Calu3 (cell line): ENCODE measurements around the gene MTRFR. TPM values are rescaled to one million over a fixed set of nuclear protein-coding genes. Genes with fewer than 3 reads are reported as not detected.

ENCODE experiments used
- BruUV-seq: library from RNA; stranded (reverse); fragments of 400-500 nt; replicated peaks from 2 replicates; lab custom pipeline; 2021; lab: Mats Ljungman, UMichigan
- CTCF ChIA-PET: fragments of 300-600 bp; sonication (Branson Sonifier 250); formaldehyde crosslinking; loops from one replicate; lab custom pipeline; 2022; ENCODE audit warnings: antibody characterized with exemption; lab: Charles Lee
- DNase-seq: peaks from one replicate; pipeline ENCODE4 v3.0.0; 2022
- H3K27ac Mint-ChIP-seq: one replicate; pipeline ENCODE4 v1.8.0; 2022; ENCODE audit warnings: mixed read lengths; ENCODE audit not compliant: unreplicated experiment
- H3K27me3 Mint-ChIP-seq: one replicate; pipeline ENCODE4 v1.8.0; 2022; ENCODE audit warnings: mixed read lengths; ENCODE audit not compliant: unreplicated experiment
- H3K36me3 Mint-ChIP-seq: one replicate; pipeline ENCODE4 v1.8.0; 2022; ENCODE audit warnings: mild to moderate bottlenecking, moderate library complexity, mixed read lengths; ENCODE audit not compliant: insufficient read depth, unreplicated experiment
- H3K4me1 Mint-ChIP-seq: one replicate; pipeline ENCODE4 v1.8.0; 2022; ENCODE audit warnings: mild to moderate bottlenecking, low read depth, mixed read lengths; ENCODE audit not compliant: unreplicated experiment
- H3K4me3 Mint-ChIP-seq: one replicate; pipeline ENCODE4 v1.8.0; 2022; ENCODE audit warnings: mild to moderate bottlenecking, low read depth, moderate library complexity, mixed read lengths; ENCODE audit not compliant: unreplicated experiment
- H3K9me3 Mint-ChIP-seq: one replicate; pipeline ENCODE4 v1.8.0; 2022; ENCODE audit warnings: low read depth, mixed read lengths; ENCODE audit not compliant: unreplicated experiment
- CTCF ChIP-seq: fragments of 200-600 bp; IDR thresholded peaks from one replicate; pipeline ENCODE4 v1.8.0; 2022; ENCODE audit warnings: antibody characterized with exemption; ENCODE audit not compliant: unreplicated experiment
- intact Hi-C: fragments of 100-400 bp; cut with micrococcal nuclease; formaldehyde crosslinking; loops from one replicate; pipeline ENCODE4 v1.10.0; 2022; ENCODE audit not compliant: unreplicated experiment
- total RNA-seq: library from RNA; stranded (reverse); gene quantifications from 2 replicates; pipeline ENCODE4 v1.2.3, GENCODE V29; 2022

MTRFR gene
- total RNA-seq, 1 experiment from 2014 or later, result 24.7 TPM

DNA sequence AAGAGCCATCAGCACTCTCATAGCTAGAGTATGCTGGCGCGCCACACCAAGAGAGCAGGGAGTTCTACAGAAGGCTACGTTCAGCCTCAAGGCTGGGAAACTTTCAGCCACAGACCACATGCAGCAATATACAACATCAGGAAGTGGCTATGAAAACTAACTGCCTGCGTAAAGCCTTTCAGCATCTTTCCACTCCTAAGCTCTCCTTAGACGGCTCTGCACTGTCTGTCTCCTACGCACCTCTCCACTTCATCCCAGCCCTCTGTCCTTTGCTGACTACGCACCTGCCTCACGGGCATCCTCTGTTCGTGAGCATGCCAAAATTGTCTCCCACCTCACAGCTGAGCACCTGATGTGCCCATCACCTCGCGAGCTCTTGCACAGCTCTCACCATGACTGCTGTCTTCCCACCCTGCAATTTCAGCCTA, 10.0 kb upstream of the MTRFR start:
- H3K36me3 Mint-ChIP-seq, result peaks cover 30% of the 10 kb centered on the region

GRCh38 chr12:123225443-123225842, 7.8 kb upstream of the MTRFR start:
- Mint-ChIP-seq H3K4me1 (peaks cover 14% of the 10 kb centered on the region), H3K9me3 (no peaks in the 10 kb centered on the region), H3K4me3 (no peak overlapping the region), H3K27ac (no peak overlapping the region), H3K36me3 (peaks cover 20% of the 10 kb centered on the region), H3K27me3 (no peaks in the 10 kb centered on the region)
- intact Hi-C loops, result no loop called here
- BruUV-seq, result no TSS peak
- DNase-seq, result no peak
- no peak for TF ChIP-seq CTCF
- CTCF ChIA-PET, result interaction anchor here (0.6 to 1.1 kb wide), 4 partner anchors 20 to 97 kb away, joined by 3 to 4 read pairs (median 3); no protein-coding TSS in a partner anchor

More for the DNA sequence above, 10.0 kb upstream of the MTRFR start:
- no peak for DNase-seq
- TF ChIP-seq CTCF, result no peak
- no peak overlapping the region for H3K27ac Mint-ChIP-seq
- H3K4me3 Mint-ChIP-seq, result no peak overlapping the region
- CTCF ChIA-PET, result interaction anchor here (0.7 kb wide), 2 partner anchors 57 to 545 kb away, joined by 3 to 4 read pairs; no protein-coding TSS in a partner anchor
- intact Hi-C loops, result no loop called here
- no TSS peak for BruUV-seq
- no peaks in the 10 kb centered on the region for H3K27me3 Mint-ChIP-seq
- no peaks in the 10 kb centered on the region for H3K9me3 Mint-ChIP-seq
- no peaks in the 10 kb centered on the region for H3K4me1 Mint-ChIP-seq

DNA sequence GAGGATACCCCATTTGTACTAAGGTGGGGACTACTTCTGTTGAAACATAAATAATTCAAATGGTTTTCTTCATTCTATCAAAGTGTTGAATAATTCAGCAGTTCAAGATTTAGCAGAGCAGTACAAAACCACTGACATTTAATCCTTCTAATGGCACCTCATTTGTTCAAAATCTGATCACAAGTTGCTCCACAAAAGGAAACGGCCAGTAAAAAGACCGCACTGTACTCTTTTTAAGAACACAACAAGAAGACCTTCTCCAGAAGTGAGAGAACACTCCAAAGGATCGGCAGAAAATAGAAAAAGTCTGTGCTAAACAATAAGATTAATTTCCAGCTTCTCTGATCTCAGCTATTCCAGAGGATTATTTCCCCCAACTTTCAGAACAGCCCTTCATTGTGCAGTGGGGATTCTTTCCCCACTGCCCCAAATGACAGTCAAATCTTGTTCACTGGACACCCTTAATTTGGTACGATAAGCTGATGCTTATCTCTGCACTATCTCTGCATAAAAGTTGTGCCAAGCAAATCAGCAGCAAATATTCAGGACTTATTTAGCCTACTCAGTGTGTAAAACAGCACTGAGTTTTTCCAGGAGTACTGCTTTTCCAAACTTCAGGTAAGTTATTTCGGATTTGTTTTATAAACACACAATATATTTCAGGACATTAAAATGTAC, 5.5 kb upstream of the MTRFR start:
- H3K36me3 Mint-ChIP-seq, result peaks cover 21% of the 10 kb centered on the region
- peaks cover 20% of the 10 kb centered on the region for H3K4me1 Mint-ChIP-seq
- no peaks in the 10 kb centered on the region for H3K27me3 Mint-ChIP-seq
- no peaks in the 10 kb centered on the region for H3K9me3 Mint-ChIP-seq
- no peak overlapping the region for H3K27ac Mint-ChIP-seq
- CTCF ChIA-PET, result no interaction called here
- intact Hi-C loops, result no loop called here
- no TSS peak for BruUV-seq
- no peak for TF ChIP-seq CTCF
- no peak overlapping the region for H3K4me3 Mint-ChIP-seq
- DNase-seq, result no peak

- Mint-ChIP-seq H3K36me3 (peaks cover 29% of the 10 kb centered on the region), H3K4me3 (no peak overlapping the region), H3K27me3 (no peaks in the 10 kb centered on the region), H3K27ac (no peak overlapping the region), H3K4me1 (peaks cover 20% of the 10 kb centered on the region), H3K9me3 (no peaks in the 10 kb centered on the region)
- CTCF ChIA-PET, result interaction anchor here (0.6 kb wide), 1 partner anchor 64 kb away, joined by 3 read pairs; no protein-coding TSS in a partner anchor
- intact Hi-C loops, result no loop called here
- no peak for DNase-seq
- TF ChIP-seq CTCF, result no peak
- no TSS peak for BruUV-seq
These were observed 4.2 kb upstream of the MTRFR start for GRCh38 chr12:123229051-123229450.
